Measurements from ENCODE around the gene CACNA2D3. TPM values are rescaled to one million over a fixed set of nuclear protein-coding genes. Genes with fewer than 3 reads are reported as not detected.

Gene CACNA2D3
- total RNA-seq, 1 donor from 2014 or later: 21.2 TPM

- H3K27ac ChIP-seq (replicated peaks): no peak overlapping the region
Measured at GRCh38 chr3:54168451-54168850, 46.1 kb downstream of the CACNA2D3 start.

GRCh38 chr3:54169524-54169923 lies 47.2 kb downstream of the CACNA2D3 start:
- Histone ChIP-seq H3K4me1 (peaks cover 4% of the 10 kb centered on the region), H3K9me3 (replicated peaks) (no peaks in the 10 kb centered on the region), H3K27ac (replicated peaks) (no peak overlapping the region), H3K27me3 (ENCODE audit: low read depth) (no peaks in the 10 kb centered on the region), H3K4me3 (no peak overlapping the region), H3K36me3 (no peaks in the 10 kb centered on the region)
- TF ChIP-seq CTCF (IDR thresholded peaks at IDR 0.05; ENCODE audit: borderline replicate concordance): no peak
- no peak for DNase-seq
- intact Hi-C loops (cut with micrococcal nuclease): no loop called here

More at GRCh38 chr3:54168451-54168850, 46.1 kb downstream of the CACNA2D3 start:
- Histone ChIP-seq H3K4me1 (peaks cover 4% of the 10 kb centered on the region), H3K4me3 (no peak overlapping the region), H3K36me3 (no peaks in the 10 kb centered on the region), H3K27me3 (ENCODE audit: low read depth) (no peaks in the 10 kb centered on the region), H3K9me3 (replicated peaks) (no peaks in the 10 kb centered on the region)
- intact Hi-C loops (cut with micrococcal nuclease): no loop called here
- no peak for TF ChIP-seq CTCF (IDR thresholded peaks at IDR 0.05; ENCODE audit: borderline replicate concordance)
- no peak for DNase-seq

GRCh38 chr3:54171509-54171908 lies 49.2 kb downstream of the CACNA2D3 start:
- H3K27me3 ChIP-seq (ENCODE audit: low read depth): no peaks in the 10 kb centered on the region
- H3K27ac ChIP-seq (replicated peaks): no peak overlapping the region
- no peaks in the 10 kb centered on the region for H3K4me1 ChIP-seq
- no peak for TF ChIP-seq CTCF (IDR thresholded peaks at IDR 0.05; ENCODE audit: borderline replicate concordance)
- intact Hi-C loops (cut with micrococcal nuclease): no loop called here
- no peaks in the 10 kb centered on the region for H3K36me3 ChIP-seq
- H3K4me3 ChIP-seq: no peak overlapping the region
- no peaks in the 10 kb centered on the region for H3K9me3 ChIP-seq (replicated peaks)
- no peak for DNase-seq

- Histone ChIP-seq H3K4me1 (no peaks in the 10 kb centered on the region), H3K27ac (replicated peaks) (no peak overlapping the region), H3K4me3 (no peak overlapping the region), H3K27me3 (ENCODE audit: low read depth) (no peaks in the 10 kb centered on the region), H3K36me3 (no peaks in the 10 kb centered on the region), H3K9me3 (replicated peaks) (no peaks in the 10 kb centered on the region)
- intact Hi-C loops (cut with micrococcal nuclease): no loop called here
- TF ChIP-seq CTCF (IDR thresholded peaks at IDR 0.05; ENCODE audit: borderline replicate concordance): no peak
- DNase-seq: no peak
Measured at GRCh38 chr3:54171951-54172350, 49.6 kb downstream of the CACNA2D3 start.

- no peak for DNase-seq
- no peak for TF ChIP-seq CTCF (IDR thresholded peaks at IDR 0.05; ENCODE audit: borderline replicate concordance)
- no peaks in the 10 kb centered on the region for H3K4me1 ChIP-seq
- H3K27ac ChIP-seq (replicated peaks): no peak overlapping the region
- H3K27me3 ChIP-seq (ENCODE audit: low read depth): no peaks in the 10 kb centered on the region
- no peak overlapping the region for H3K4me3 ChIP-seq
- intact Hi-C loops (cut with micrococcal nuclease): no loop called here
- H3K36me3 ChIP-seq: no peaks in the 10 kb centered on the region
- no peaks in the 10 kb centered on the region for H3K9me3 ChIP-seq (replicated peaks)
Measured at GRCh38 chr3:54173371-54173770, 51.0 kb downstream of the CACNA2D3 start.

- DNase-seq: no peak
- TF ChIP-seq CTCF (IDR thresholded peaks at IDR 0.05; ENCODE audit: borderline replicate concordance): no peak
- intact Hi-C loops (cut with micrococcal nuclease): no loop called here
- no peaks in the 10 kb centered on the region for H3K27me3 ChIP-seq (ENCODE audit: low read depth)
- no peak overlapping the region for H3K4me3 ChIP-seq
- H3K36me3 ChIP-seq: no peaks in the 10 kb centered on the region
- H3K4me1 ChIP-seq: no peaks in the 10 kb centered on the region
- no peaks in the 10 kb centered on the region for H3K9me3 ChIP-seq (replicated peaks)
- H3K27ac ChIP-seq (replicated peaks): no peak overlapping the region
Measured at GRCh38 chr3:54176106-54176505, 53.8 kb downstream of the CACNA2D3 start.
